GM12892 (cell line): ENCODE data around the gene AMPD1.

ENCODE experiments used
- POLR2A ChIP-seq: IDR thresholded peaks from 2 replicates; pipeline ENCODE4 v1.6.1; 2011; ENCODE audit warnings: low read depth, low read length, control low read depth
- POLR2AphosphoS5 ChIP-seq: IDR thresholded peaks from 2 replicates; pipeline ENCODE4 v1.6.1; 2011; ENCODE audit warnings: low read depth, low read length, control low read depth

- TF ChIP-seq POLR2AphosphoS5 (no peak; the same call in 1 of the 2 replicates), POLR2A (peak; percentile 46; the same call in 1 of the 2 replicates)
Observed at GRCh38 chr1:114703242-114703641, 7.9 kb upstream of the AMPD1 start.
